DND-41 (cell line): ENCODE results near the gene SS18L1.

Source experiments
- EZH2 ChIP-seq: IDR thresholded peaks from 3 replicates; pipeline ENCODE4 v1.6.1; 2012; ENCODE audit warnings: borderline replicate concordance, low read depth, mild to moderate bottlenecking, moderate library complexity, low read length, inconsistent platforms; ENCODE audit not compliant: severe bottlenecking
- TF ChIP-seq, protein P1 (sequence below): IDR thresholded peaks from 2 replicates; pipeline ENCODE4 v1.5.1; 2012; ENCODE audit warnings: borderline replicate concordance, low read length, moderate library complexity, mild to moderate bottlenecking; ENCODE audit not compliant: poor library complexity, severe bottlenecking; ENCODE audit errors: extremely low read depth

DNA sequence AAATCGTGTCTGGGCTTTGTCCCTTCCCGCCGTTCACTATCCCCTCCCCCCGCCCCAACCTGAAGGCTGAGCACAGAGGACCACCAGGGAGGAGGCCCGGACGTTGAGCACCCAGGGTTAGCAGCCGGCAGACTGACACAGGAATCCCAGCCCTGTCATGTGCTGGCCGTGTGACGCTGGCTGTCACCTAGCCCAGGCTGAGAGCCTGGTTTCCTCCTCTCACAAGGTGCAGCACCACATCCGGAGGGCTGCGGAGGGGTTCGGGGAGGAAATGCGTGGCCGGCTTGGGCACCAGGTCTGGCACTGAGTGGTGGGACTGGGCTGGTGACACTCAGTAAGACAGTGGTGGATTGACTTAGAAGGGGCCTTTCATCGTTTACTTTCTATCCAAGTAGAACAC, 25.9 kb upstream of the SS18L1 start:
- TF ChIP-seq, protein P1, sequence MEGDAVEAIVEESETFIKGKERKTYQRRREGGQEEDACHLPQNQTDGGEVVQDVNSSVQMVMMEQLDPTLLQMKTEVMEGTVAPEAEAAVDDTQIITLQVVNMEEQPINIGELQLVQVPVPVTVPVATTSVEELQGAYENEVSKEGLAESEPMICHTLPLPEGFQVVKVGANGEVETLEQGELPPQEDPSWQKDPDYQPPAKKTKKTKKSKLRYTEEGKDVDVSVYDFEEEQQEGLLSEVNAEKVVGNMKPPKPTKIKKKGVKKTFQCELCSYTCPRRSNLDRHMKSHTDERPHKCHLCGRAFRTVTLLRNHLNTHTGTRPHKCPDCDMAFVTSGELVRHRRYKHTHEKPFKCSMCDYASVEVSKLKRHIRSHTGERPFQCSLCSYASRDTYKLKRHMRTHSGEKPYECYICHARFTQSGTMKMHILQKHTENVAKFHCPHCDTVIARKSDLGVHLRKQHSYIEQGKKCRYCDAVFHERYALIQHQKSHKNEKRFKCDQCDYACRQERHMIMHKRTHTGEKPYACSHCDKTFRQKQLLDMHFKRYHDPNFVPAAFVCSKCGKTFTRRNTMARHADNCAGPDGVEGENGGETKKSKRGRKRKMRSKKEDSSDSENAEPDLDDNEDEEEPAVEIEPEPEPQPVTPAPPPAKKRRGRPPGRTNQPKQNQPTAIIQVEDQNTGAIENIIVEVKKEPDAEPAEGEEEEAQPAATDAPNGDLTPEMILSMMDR, result no peak
- no peak for TF ChIP-seq EZH2
